ENCODE data around the gene AGAP9. TPM values are rescaled to one million over a fixed set of nuclear protein-coding genes. Genes with fewer than 3 reads are reported as not detected.
A peak's percentile ranks its signal among the peaks of the same experiment; 100 is the strongest.
"Not testable (repeated sequence)": the region's sequence is repeated elsewhere in the genome, so short reads cannot be mapped to it uniquely, and the experiment has no call there.

AGAP9 gene
- 4.8 to 9.3 TPM (median 5.4 TPM) in 3 replicates for total RNA-seq
- long read RNA-seq = 0 reads

DNA sequence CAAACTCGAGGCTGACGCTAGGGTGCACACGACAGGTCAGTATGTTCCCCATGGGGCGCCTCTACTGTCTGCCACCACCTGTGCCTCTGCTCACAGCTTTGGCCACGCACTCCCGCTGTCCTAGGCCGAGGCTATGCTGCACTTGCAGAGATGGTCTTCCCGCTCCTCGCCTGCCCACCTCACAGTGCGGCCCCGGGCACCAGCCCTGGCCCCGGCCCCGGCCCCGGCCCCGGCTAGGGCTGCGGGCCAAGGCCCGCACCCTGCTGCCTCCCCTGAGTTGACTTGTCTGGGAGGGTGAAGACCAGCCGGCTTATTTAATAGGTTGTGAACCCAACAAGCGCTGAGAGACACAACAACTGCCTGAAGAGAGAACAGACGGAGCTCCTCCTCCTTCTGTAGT, at the start of gene AGAP9:
Gene AGAP9 (minus strand): TSS at position 164 of the 400 bp plus-strand sequence. CDS start 112 bp downstream, at position 52.
- not testable (repeated sequence) for H3K9me3 Mint-ChIP-seq (ENCODE audit: low read depth); H3K36me3 Mint-ChIP-seq (ENCODE audit: low read depth); H3K27me3 Mint-ChIP-seq (ENCODE audit: low read depth); H3K27ac Mint-ChIP-seq (ENCODE audit: unreplicated experiment); H3K4me3 Mint-ChIP-seq (ENCODE audit: unreplicated experiment); H3K4me1 Mint-ChIP-seq (ENCODE audit: low read depth); DNase-seq (ENCODE audit: low spot score)

DNA sequence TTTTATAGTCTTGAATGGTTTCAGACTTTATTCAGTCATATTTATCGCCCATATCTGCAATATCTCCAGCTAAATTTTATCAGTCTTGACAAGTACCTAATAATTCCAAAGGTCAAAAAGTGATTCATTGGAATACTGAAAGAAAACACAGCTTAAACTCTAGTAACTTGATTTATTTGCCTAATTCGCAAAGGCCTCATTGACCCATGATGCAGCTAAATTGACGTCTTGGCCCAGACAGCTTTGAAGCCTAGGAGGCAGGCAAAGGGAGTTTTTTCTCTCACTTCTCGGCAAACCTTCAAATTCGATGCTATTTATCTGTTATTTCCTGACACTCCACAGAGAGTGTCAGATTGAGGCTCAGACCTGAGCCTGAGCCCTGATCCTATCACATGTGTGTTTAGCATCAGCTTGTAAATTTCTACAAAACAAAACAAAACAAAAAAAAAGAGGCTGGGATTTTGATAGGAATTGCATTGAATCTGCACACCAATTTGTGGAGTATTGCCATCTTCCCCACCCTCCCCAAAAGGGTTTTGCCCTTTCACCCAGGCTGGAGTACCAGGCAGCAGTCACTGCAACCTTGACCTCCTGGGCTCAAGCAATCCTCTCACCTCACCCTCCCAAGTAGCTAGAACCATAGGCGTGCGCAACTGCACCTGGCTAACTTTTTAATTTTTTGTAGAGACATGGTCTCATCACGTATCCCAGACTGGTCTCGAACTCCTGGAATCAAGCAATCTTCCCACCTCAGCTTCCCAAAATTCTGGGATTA, 47.9 kb upstream of the AGAP9 start:
- not testable (repeated sequence) for H3K4me1 Mint-ChIP-seq (ENCODE audit: low read depth); H3K27me3 Mint-ChIP-seq (ENCODE audit: low read depth); H3K36me3 Mint-ChIP-seq (ENCODE audit: low read depth); DNase-seq (ENCODE audit: low spot score); H3K4me3 Mint-ChIP-seq (ENCODE audit: unreplicated experiment); H3K9me3 Mint-ChIP-seq (ENCODE audit: low read depth); H3K27ac Mint-ChIP-seq (ENCODE audit: unreplicated experiment)

DNA sequence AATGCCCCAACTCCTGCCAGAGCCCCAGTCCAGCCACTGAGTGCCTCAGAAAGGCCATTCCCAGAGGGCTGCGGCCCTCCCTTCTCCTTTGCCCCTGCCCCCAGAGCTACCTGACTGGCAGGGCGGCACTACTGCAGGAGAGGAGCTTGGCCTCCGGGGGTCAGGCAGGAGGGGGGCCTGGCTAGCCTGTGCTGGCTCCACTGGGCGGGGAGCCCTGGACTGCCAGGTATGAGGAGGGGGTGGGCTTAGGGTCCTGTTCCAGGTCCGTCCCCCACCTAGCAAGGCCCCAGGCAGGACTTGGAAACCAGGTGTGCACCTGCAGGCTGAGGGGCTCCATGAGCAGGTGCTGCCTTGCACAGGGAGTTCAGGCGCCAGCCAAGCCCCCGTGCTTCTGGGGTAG, 43.3 kb upstream of the AGAP9 start:
- not testable (repeated sequence) for H3K4me3 Mint-ChIP-seq (ENCODE audit: unreplicated experiment); H3K36me3 Mint-ChIP-seq (ENCODE audit: low read depth); H3K27ac Mint-ChIP-seq (ENCODE audit: unreplicated experiment); H3K9me3 Mint-ChIP-seq (ENCODE audit: low read depth); DNase-seq (ENCODE audit: low spot score); H3K4me1 Mint-ChIP-seq (ENCODE audit: low read depth); H3K27me3 Mint-ChIP-seq (ENCODE audit: low read depth)

- not testable (repeated sequence) for H3K4me3 Mint-ChIP-seq (ENCODE audit: unreplicated experiment); DNase-seq (ENCODE audit: low spot score); H3K4me1 Mint-ChIP-seq (ENCODE audit: low read depth); H3K27ac Mint-ChIP-seq (ENCODE audit: unreplicated experiment); H3K27me3 Mint-ChIP-seq (ENCODE audit: low read depth); H3K9me3 Mint-ChIP-seq (ENCODE audit: low read depth); H3K36me3 Mint-ChIP-seq (ENCODE audit: low read depth)
Measured at GRCh38 chr10:47566108-47566699, 42.8 kb upstream of the AGAP9 start.

DNA sequence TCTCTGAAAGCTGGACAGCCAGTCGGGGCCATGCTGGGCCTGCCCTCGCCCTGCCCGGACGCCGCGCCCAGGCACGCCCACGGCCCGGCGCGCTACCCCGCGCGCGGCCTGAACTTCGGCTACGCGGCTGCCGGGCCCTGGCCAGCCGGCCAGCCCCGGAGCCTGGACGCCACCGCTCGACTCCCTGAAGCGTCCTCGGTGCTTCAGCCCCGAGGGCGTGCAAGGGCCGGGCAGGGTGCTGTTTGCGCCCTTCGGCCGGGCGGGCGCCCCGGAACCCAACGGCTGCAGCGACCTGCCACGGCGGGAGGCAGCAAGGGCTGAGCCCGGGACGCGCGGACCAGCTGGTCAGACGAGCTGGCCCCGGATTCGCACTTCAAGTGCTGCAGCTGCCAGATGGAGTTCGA, 42.1 kb upstream of the AGAP9 start:
- H3K36me3 Mint-ChIP-seq (ENCODE audit: low read depth); H3K9me3 Mint-ChIP-seq (ENCODE audit: low read depth); H3K27ac Mint-ChIP-seq (ENCODE audit: unreplicated experiment); H3K4me3 Mint-ChIP-seq (ENCODE audit: unreplicated experiment); DNase-seq (ENCODE audit: low spot score); H3K27me3 Mint-ChIP-seq (ENCODE audit: low read depth); H3K4me1 Mint-ChIP-seq (ENCODE audit: low read depth): not testable (repeated sequence)

GRCh38 chr10:47564953-47565352, 41.5 kb upstream of the AGAP9 start:
- H3K27ac Mint-ChIP-seq (ENCODE audit: unreplicated experiment); H3K9me3 Mint-ChIP-seq (ENCODE audit: low read depth); H3K4me3 Mint-ChIP-seq (ENCODE audit: unreplicated experiment); H3K36me3 Mint-ChIP-seq (ENCODE audit: low read depth); H3K27me3 Mint-ChIP-seq (ENCODE audit: low read depth); DNase-seq (ENCODE audit: low spot score); H3K4me1 Mint-ChIP-seq (ENCODE audit: low read depth): not testable (repeated sequence)

GRCh38 chr10:47564318-47564717, 40.9 kb upstream of the AGAP9 start:
- H3K9me3 Mint-ChIP-seq (ENCODE audit: low read depth); H3K27me3 Mint-ChIP-seq (ENCODE audit: low read depth); H3K4me1 Mint-ChIP-seq (ENCODE audit: low read depth); H3K36me3 Mint-ChIP-seq (ENCODE audit: low read depth); H3K4me3 Mint-ChIP-seq (ENCODE audit: unreplicated experiment); DNase-seq (ENCODE audit: low spot score); H3K27ac Mint-ChIP-seq (ENCODE audit: unreplicated experiment): not testable (repeated sequence)

GRCh38 chr10:47560452-47560851, 37.0 kb upstream of the AGAP9 start:
- H3K27ac Mint-ChIP-seq (ENCODE audit: unreplicated experiment); H3K36me3 Mint-ChIP-seq (ENCODE audit: low read depth); H3K9me3 Mint-ChIP-seq (ENCODE audit: low read depth); H3K4me3 Mint-ChIP-seq (ENCODE audit: unreplicated experiment); DNase-seq (ENCODE audit: low spot score); H3K27me3 Mint-ChIP-seq (ENCODE audit: low read depth): not testable (repeated sequence)
- H3K4me1 Mint-ChIP-seq (ENCODE audit: low read depth) = peaks cover 24% of the 10 kb centered on the region

DNA sequence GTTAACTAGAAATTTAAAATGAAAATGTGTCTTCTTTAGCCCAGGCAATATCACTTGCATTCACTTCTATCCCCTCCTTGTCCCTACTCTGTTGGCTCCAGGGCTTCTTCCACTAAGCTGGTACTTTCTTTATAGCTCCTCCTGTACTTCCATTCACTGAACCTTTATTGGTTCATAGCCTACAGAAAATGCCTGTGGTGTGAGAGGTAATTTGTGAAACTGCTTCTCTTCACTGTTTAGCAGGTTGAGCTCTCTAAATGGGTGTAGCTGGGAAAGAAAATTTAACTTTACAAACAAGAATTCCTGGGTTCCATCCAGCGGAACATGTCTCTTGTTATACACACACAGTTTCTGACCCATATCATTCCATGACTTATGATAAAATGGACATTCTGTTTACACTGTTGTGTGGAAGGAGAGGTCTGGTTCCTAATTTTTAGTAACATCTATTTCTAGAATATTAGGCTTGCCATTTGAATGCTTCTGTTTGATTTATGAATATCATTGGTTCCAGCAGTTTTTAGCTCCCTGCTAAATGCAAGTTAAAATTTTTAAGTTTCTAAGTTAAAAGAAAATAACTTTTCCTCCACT, 36.4 kb upstream of the AGAP9 start:
- H3K27ac Mint-ChIP-seq (ENCODE audit: unreplicated experiment); H3K4me3 Mint-ChIP-seq (ENCODE audit: unreplicated experiment); H3K36me3 Mint-ChIP-seq (ENCODE audit: low read depth): not testable (repeated sequence)

DNA sequence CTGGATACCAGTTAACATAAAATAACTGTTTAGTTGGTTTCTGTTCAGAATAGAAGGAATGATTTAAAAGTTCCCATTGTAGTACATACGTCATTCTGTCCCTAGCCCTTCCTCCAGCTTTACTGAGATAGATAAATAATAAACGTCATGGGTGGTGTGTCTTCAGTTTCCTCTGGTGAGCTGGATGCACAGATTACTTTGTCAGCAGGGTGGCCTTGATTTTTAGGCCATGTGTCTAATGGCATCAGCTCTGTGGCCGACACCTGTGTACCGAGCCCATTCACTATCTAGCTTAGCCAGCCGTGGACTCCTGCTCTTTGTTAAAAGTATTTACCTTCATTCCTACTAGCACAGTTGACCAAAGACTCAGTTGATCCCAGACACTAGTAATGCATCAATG, 34.7 kb upstream of the AGAP9 start:
- DNase-seq (ENCODE audit: low spot score); H3K36me3 Mint-ChIP-seq (ENCODE audit: low read depth); H3K4me3 Mint-ChIP-seq (ENCODE audit: unreplicated experiment); H3K27me3 Mint-ChIP-seq (ENCODE audit: low read depth); H3K9me3 Mint-ChIP-seq (ENCODE audit: low read depth): not testable (repeated sequence)
- Mint-ChIP-seq H3K4me1 (ENCODE audit: low read depth) (peaks cover 24% of the 10 kb centered on the region), H3K27ac (ENCODE audit: unreplicated experiment) (peak overlapping the region; percentile 92)

More for the DNA sequence above, 36.4 kb upstream of the AGAP9 start:
- not testable (repeated sequence) for H3K27me3 Mint-ChIP-seq (ENCODE audit: low read depth); H3K9me3 Mint-ChIP-seq (ENCODE audit: low read depth); DNase-seq (ENCODE audit: low spot score)
- H3K4me1 Mint-ChIP-seq (ENCODE audit: low read depth) = peaks cover 24% of the 10 kb centered on the region

- H3K27me3 Mint-ChIP-seq (ENCODE audit: low read depth); H3K4me3 Mint-ChIP-seq (ENCODE audit: unreplicated experiment): not testable (repeated sequence)
- H3K27ac Mint-ChIP-seq (ENCODE audit: unreplicated experiment) = peak overlapping the region; percentile 92
Measured at GRCh38 chr10:47557616-47558015, 34.2 kb upstream of the AGAP9 start.

GRCh38 chr10:47555334-47555733, 31.9 kb upstream of the AGAP9 start:
- H3K27me3 Mint-ChIP-seq (ENCODE audit: low read depth); H3K36me3 Mint-ChIP-seq (ENCODE audit: low read depth); H3K9me3 Mint-ChIP-seq (ENCODE audit: low read depth); DNase-seq (ENCODE audit: low spot score); H3K4me3 Mint-ChIP-seq (ENCODE audit: unreplicated experiment); H3K27ac Mint-ChIP-seq (ENCODE audit: unreplicated experiment): not testable (repeated sequence)
- H3K4me1 Mint-ChIP-seq (ENCODE audit: low read depth) = peaks cover 27% of the 10 kb centered on the region

More at GRCh38 chr10:47557616-47558015, 34.2 kb upstream of the AGAP9 start:
- not testable (repeated sequence) for H3K36me3 Mint-ChIP-seq (ENCODE audit: low read depth); DNase-seq (ENCODE audit: low spot score); H3K9me3 Mint-ChIP-seq (ENCODE audit: low read depth)
- H3K4me1 Mint-ChIP-seq (ENCODE audit: low read depth) = peaks cover 26% of the 10 kb centered on the region

- DNase-seq (ENCODE audit: low spot score); H3K36me3 Mint-ChIP-seq (ENCODE audit: low read depth); H3K27me3 Mint-ChIP-seq (ENCODE audit: low read depth); H3K4me3 Mint-ChIP-seq (ENCODE audit: unreplicated experiment); H3K9me3 Mint-ChIP-seq (ENCODE audit: low read depth); H3K27ac Mint-ChIP-seq (ENCODE audit: unreplicated experiment): not testable (repeated sequence)
- H3K4me1 Mint-ChIP-seq (ENCODE audit: low read depth) = peaks cover 23% of the 10 kb centered on the region
Measured at GRCh38 chr10:47554552-47554951, 31.1 kb upstream of the AGAP9 start.

All from chondrocyte (in vitro differentiated cells).